GM12892 (cell line): ENCODE results near the gene RAB6A.

Source experiments
- POLR2A ChIP-seq: IDR thresholded peaks from 2 replicates; pipeline ENCODE4 v1.6.1; 2011; ENCODE audit warnings: low read depth, low read length, control low read depth
- POLR2AphosphoS5 ChIP-seq: IDR thresholded peaks from 2 replicates; pipeline ENCODE4 v1.6.1; 2011; ENCODE audit warnings: low read depth, low read length, control low read depth

- TF ChIP-seq POLR2A, result no peak
- no peak for TF ChIP-seq POLR2AphosphoS5
Measured at GRCh38 chr11:73640592-73640991, 120.3 kb downstream of the RAB6A start.
